Activated CD8-positive, alpha-beta memory T cell treated with anti-CD3 and anti-CD28 coated beads, Interleukin-2, amount 10 ng/mL, durations not matched to agents 7 days and 5 days (primary cell): ENCODE results near the gene ENTR1. TPM values are rescaled to one million over a fixed set of nuclear protein-coding genes. Genes with fewer than 3 reads are reported as not detected.

Experiments
- ATAC-seq: fragments of 150-1000 bp; cut with Tn5 transposase; one replicate; pipeline ENCODE4 v1.10.0; 2021; ENCODE audit warnings: moderate library complexity
- CTCF ChIA-PET: fragments of 350-600 bp; sonication (Branson Sonifier 250); formaldehyde crosslinking; loops from one replicate; lab custom pipeline; 2021; ENCODE audit warnings: antibody characterized with exemption; lab: Charles Lee
- DNase-seq: peaks from one replicate; pipeline ENCODE4 v3.0.0-alpha.2; 2020
- H3K27ac Mint-ChIP-seq: one replicate; pipeline ENCODE4 v1.8.0; 2021; ENCODE audit warnings: mild to moderate bottlenecking, mixed read lengths
- H3K27me3 Mint-ChIP-seq: one replicate; pipeline ENCODE4 v1.8.0; 2021; ENCODE audit warnings: mixed read lengths
- H3K36me3 Mint-ChIP-seq: one replicate; pipeline ENCODE4 v1.8.0; 2021; ENCODE audit warnings: mild to moderate bottlenecking, mixed read lengths
- H3K4me1 Mint-ChIP-seq: one replicate; pipeline ENCODE4 v1.8.0; 2021; ENCODE audit warnings: mixed read lengths
- H3K4me3 Mint-ChIP-seq: one replicate; pipeline ENCODE4 v1.8.0; 2021; ENCODE audit warnings: mild to moderate bottlenecking, moderate library complexity, mixed read lengths
- H3K9me3 Mint-ChIP-seq: one replicate; pipeline ENCODE4 v1.8.0; 2022; ENCODE audit warnings: low read depth, mixed read lengths
- total RNA-seq, 2 experiments: library from RNA; stranded (reverse); gene quantifications; one replicate each; pipeline ENCODE4 v1.2.3, GENCODE V29; 2021

The ENTR1 gene
- total RNA-seq, 2 experiments from 2014 or later, result 47.4 to 54.2 TPM

DNA sequence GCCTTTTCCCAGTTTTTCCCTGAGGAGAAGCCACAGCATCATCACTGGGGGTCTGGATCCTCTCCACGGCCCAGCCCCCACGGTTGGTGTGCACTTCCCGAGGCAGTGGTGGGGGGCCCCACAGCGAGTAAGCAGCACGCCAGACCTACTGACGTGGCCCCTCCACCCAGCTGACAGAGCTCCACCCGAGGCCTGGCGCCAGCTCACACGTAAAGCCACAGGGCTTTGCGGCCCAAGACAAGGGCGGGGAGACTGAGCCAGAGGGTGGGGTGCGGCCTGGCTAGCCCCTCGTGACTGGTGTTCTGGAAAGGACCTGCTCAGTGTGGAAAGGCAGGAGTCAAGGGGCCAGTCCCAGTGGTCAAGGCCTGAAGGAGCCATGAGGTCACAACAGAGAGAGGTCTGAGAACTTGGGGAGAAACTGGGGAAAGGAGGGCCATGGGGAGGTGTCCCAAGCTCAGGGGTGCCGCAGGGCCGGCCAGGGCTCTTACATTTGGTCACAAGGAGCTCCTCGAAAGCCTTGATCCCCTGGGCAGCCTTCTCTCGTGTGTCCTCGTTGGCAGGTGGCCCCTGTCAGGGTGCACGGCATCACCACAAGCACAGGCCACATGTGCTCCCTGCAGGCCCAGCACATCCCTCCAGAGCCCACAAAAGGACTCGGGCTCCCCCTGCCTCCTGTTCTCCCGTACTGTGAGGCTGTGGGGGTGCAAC is 15.9 kb downstream of the ENTR1 start:
- H3K4me3 Mint-ChIP-seq, result no peak overlapping the region
- H3K4me1 Mint-ChIP-seq, result peaks cover 15% of the 10 kb centered on the region
- H3K36me3 Mint-ChIP-seq, result peaks cover 16% of the 10 kb centered on the region
- no peak overlapping the region for H3K27ac Mint-ChIP-seq
- ATAC-seq, result no peak
- no peaks in the 10 kb centered on the region for H3K9me3 Mint-ChIP-seq
- no peaks in the 10 kb centered on the region for H3K27me3 Mint-ChIP-seq
- no peak for DNase-seq
- CTCF ChIA-PET, result no interaction called here

DNA sequence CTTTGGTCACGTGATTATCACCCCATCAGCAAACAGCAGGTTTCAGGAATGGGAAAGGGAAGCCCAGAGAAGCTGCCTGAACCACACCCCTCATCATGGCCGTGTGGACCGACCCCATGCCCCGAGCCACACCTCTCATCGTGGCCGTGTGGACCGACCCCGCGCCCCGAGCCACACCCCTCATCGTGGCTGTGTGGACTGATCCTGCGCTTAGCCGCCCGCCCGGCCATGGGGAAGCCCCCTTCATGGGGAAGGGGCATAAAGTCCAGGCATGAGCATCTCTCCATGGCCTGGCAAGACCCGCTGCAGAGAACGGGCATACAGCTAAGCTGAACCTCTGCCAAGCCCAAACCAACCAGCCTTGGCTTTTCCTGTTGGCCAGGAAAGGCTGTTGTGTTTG is 16.9 kb downstream of the ENTR1 start:
- H3K27ac Mint-ChIP-seq, result no peak overlapping the region
- DNase-seq (no peak), ATAC-seq (no peak)
- H3K9me3 Mint-ChIP-seq, result no peaks in the 10 kb centered on the region
- CTCF ChIA-PET, result no interaction called here
- no peaks in the 10 kb centered on the region for H3K27me3 Mint-ChIP-seq
- peaks cover 18% of the 10 kb centered on the region for H3K36me3 Mint-ChIP-seq
- peaks cover 11% of the 10 kb centered on the region for H3K4me1 Mint-ChIP-seq
- no peak overlapping the region for H3K4me3 Mint-ChIP-seq

DNA sequence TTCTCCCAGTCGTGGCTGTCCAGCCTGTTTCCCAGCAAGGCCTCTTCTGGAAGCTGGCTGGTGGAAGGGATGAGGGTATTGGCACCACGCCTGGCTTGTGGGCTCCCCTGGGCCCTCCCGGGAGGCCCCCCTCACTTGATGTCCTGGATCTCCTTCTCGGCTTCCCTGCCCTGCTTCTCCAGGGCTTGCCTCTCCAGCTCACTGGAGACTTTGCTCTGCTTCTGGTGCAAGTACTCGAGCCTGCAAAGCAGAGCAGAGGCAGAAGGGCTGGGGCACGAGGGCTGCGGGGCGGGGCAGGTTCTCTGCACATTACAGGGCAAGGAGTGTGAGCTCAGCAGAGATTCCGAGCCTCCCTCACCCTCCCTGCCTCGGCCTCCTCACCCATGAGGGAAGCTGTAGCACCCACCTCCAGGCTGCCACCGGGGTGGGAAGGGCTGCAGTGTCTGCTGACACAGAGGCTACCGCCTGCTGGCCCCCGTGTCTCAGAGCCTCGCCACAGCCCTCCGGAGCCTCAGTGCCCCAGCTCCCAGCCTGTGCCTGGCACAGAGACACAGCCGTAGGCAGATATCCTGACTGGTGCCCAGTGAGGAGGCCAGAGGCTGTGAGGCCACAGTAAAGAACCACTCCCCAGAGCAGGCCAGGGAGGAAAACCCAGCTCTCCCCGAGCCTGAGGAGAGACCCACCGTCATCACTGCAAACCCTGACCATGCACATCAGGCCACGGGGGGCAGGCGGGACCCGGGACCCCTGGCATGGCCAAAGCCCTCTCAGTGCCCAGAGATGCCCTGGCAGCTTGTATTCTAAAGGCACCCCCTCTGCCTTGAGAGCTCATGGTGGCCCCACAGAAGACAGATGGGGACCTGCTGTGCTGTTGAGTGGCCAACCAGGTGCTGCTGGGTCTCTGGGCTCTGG is 17.6 kb downstream of the ENTR1 start:
- Mint-ChIP-seq H3K27ac (no peak overlapping the region), H3K27me3 (no peaks in the 10 kb centered on the region), H3K9me3 (no peaks in the 10 kb centered on the region), H3K4me1 (peaks cover 5% of the 10 kb centered on the region), H3K36me3 (peaks cover 18% of the 10 kb centered on the region), H3K4me3 (no peak overlapping the region)
- ATAC-seq, result no peak
- CTCF ChIA-PET, result no interaction called here
- no peak for DNase-seq

DNA sequence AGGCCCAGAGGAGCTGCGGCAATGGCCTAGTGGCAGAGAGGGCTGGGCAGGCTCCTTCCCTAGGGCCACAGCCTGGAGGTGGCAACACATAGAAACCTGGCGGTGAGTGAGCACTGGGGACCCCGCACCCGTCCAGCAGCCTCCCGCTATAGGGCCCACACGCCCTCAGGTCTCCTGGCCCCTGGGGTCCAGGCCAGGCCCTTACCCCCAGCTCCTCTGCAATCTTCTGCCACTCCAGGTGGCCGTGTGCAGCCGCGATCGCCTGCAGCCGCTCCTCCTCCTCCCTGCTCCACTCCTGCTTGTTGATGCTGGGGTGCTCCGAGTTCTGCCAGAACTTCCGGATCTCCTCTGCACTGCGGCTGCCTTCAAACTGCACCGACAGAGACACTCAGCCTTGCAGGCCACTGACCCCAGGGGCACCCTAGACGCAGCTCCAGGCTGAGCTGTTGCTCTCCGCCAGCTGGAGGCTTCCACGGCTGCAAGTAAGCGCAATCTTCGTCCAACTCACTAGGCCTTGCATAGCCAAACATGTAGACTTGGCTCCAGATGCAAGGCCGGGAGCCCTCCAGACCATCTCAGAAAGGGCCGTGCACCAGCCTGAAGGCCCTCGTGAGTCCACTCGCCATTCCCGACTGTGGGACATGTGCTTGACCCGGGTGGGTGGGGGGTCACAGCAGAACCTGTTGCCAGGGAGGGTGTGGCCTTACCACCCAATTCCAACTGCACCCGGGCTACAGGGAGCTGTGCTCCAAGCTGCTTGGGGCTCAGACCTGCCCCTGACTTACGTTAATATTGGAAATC is 18.5 kb downstream of the ENTR1 start:
- CTCF ChIA-PET, result no interaction called here
- no peaks in the 10 kb centered on the region for H3K9me3 Mint-ChIP-seq
- no peak overlapping the region for H3K4me3 Mint-ChIP-seq
- DNase-seq, result no peak
- H3K36me3 Mint-ChIP-seq, result peaks cover 24% of the 10 kb centered on the region
- H3K4me1 Mint-ChIP-seq, result peaks cover 5% of the 10 kb centered on the region
- no peak overlapping the region for H3K27ac Mint-ChIP-seq
- no peak for ATAC-seq
- H3K27me3 Mint-ChIP-seq, result no peaks in the 10 kb centered on the region

DNA sequence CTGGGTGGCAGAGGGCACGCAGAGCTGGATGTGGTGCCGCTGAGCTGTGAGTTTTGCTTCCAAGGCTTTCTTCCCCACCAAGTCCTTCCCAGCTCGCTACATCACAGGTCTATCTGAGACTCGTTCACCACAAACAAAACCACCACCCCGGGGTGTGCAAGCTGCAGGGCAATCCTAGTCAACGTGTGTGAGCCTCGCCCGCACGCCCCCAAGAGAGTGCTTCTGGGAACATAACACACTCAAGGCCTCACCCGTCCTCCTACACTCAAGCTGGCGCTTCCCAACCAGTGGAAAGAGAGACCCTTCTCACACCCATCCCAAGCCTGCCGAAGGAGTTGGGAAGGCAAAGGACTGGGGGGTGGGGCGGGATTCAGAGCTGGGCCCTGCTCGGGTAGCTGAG is 21.0 kb downstream of the ENTR1 start:
- H3K27me3 Mint-ChIP-seq, result no peaks in the 10 kb centered on the region
- CTCF ChIA-PET, result interaction anchor here (1.8 kb wide), 1 partner anchor 9 kb away, joined by 4 read pairs; no protein-coding TSS in a partner anchor
- H3K4me3 Mint-ChIP-seq, result no peak overlapping the region
- H3K27ac Mint-ChIP-seq, result no peak overlapping the region
- H3K4me1 Mint-ChIP-seq, result peaks cover 24% of the 10 kb centered on the region
- ATAC-seq (no peak), DNase-seq (no peak)
- H3K9me3 Mint-ChIP-seq, result peaks cover 2% of the 10 kb centered on the region
- peaks cover 41% of the 10 kb centered on the region for H3K36me3 Mint-ChIP-seq

DNA sequence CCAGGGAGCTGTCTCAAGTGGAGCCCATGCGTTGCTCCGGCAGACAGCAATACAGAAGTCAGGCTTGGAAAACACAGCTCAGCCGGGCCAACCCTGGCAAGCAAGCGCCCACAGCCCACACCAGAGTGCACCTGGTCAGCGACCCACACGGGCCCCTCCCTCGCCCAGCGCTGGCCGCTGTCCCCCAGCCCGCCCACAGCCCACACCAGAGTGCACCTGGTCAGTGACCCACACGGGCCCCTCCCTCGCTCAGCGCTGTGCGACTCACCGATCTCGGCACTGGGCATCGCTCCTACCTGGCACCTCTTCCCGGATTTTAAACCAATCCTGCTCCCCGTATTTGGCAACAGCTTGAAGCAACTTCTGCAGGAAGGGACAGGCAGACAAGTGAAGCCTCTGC is 23.2 kb downstream of the ENTR1 start:
- Mint-ChIP-seq H3K27me3 (no peaks in the 10 kb centered on the region), H3K4me3 (no peak overlapping the region), H3K9me3 (peaks cover 2% of the 10 kb centered on the region), H3K4me1 (peaks cover 30% of the 10 kb centered on the region), H3K36me3 (peaks cover 49% of the 10 kb centered on the region), H3K27ac (no peak overlapping the region)
- ATAC-seq, result no peak
- CTCF ChIA-PET, result interaction anchor here (0.9 to 2.0 kb wide), 3 partner anchors 11 to 24 kb away, joined by 3 to 7 read pairs (median 3); partner anchors contain the start of gene DNLZ
- no peak for DNase-seq

DNA sequence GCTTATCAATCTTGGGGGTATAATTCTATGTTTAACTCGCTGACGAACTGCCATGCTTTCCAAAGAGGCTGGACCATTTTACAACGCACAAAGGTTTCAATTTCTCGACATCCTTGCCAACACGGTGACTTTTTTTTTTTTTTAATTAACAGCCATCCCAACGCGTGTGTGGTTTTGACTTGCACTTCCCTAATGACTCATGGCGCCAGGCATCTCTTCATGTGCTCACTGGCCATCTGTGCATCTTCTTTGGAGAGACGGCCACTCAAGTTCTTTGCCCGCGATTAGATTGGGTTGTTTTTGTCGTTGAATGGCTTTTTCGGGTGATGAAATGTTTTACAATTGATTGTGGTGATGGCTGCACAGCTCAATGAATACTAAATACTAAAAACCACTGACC is 24.4 kb downstream of the ENTR1 start:
- DNase-seq (no peak), ATAC-seq (peak; percentile 25)
- CTCF ChIA-PET, result interaction anchor here (0.7 to 2.5 kb wide), 6 partner anchors 11 to 23 kb away, joined by 3 to 13 read pairs (median 7); partner anchors contain the start of gene DNLZ
- H3K4me1 Mint-ChIP-seq, result peaks cover 30% of the 10 kb centered on the region
- peaks cover 2% of the 10 kb centered on the region for H3K9me3 Mint-ChIP-seq
- H3K27ac Mint-ChIP-seq, result peak overlapping the region; percentile 84
- peak overlapping the region; percentile 43 for H3K4me3 Mint-ChIP-seq
- no peaks in the 10 kb centered on the region for H3K27me3 Mint-ChIP-seq
- H3K36me3 Mint-ChIP-seq, result peaks cover 43% of the 10 kb centered on the region

DNA sequence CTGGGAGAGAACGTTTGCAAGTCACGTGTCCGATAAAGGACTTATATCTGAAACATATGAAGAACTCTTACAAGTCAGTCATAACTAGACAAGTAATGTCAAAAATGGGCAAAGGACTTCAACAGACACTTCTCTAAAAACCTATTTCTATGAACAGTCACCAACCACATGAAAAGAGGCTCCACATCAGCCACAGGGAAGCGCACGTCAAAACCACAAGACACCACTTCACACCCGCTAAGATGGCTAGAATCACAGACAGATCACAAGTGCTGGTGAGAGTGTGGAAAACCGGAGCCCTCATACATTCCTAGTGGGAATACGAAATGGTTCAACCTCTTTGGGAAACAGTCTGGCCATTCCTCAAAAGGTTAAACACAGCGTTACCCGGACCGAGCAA is 25.4 kb downstream of the ENTR1 start:
- peaks cover 30% of the 10 kb centered on the region for H3K4me1 Mint-ChIP-seq
- peak overlapping the region; percentile 84 for H3K27ac Mint-ChIP-seq
- peak; percentile 77 for ATAC-seq
- peak; percentile 82 for DNase-seq
- peaks cover 41% of the 10 kb centered on the region for H3K36me3 Mint-ChIP-seq
- H3K9me3 Mint-ChIP-seq, result peaks cover 2% of the 10 kb centered on the region
- no peaks in the 10 kb centered on the region for H3K27me3 Mint-ChIP-seq
- H3K4me3 Mint-ChIP-seq, result peak overlapping the region; percentile 17
- CTCF ChIA-PET, result interaction anchor here (0.8 to 2.5 kb wide), 4 partner anchors 14 to 22 kb away, joined by 3 to 13 read pairs (median 8); partner anchors contain the start of gene DNLZ

DNA sequence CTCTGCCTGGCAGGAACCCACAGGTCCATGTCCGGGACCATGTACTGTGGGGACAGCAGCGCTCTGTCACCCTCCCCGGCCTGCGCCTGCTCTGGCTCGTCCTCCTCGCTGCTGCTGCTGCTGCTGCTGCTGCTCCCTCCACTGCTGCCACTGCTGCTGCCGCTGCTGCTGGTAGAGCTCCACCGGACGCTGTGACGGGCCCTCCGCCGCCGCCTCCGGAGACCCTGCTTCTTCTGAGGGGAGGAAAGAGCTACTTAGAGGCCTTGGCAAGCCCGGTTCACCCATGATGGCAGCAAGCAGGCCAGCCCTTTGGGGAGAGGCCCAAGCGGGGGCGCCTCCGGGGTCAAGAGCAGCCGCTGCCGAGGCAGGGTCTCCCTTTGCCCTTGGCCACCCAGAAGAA is 27.0 kb downstream of the ENTR1 start:
- ATAC-seq, result no peak
- peaks cover 35% of the 10 kb centered on the region for H3K36me3 Mint-ChIP-seq

DNA sequence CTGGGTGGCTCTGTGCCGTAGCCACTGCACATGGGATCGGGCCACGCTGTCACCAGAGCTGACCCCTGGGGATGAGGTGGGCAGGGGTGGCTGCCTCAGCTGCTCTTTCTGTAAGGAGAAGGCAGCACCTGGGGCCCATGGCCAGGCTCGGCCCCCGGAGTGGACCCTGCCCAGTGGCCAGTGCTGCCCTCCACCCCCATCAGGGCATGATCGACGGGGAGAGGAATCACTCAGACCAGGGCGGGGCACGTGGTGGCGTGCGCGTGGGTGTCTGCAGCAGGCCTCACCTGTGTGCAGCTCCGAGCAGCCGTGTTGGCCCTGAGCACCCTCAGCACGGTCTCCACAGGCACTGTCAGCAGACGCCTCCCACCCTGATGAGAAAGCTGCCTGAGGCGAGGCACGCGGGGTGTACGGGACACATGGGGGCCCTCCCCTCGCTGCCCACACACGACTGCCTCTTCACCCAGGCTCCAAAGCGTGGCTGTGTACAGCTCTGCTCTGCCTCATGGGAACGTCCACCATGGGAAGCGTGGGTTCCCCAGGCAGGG is 28.4 kb downstream of the ENTR1 start:
- Mint-ChIP-seq H3K27me3 (no peaks in the 10 kb centered on the region), H3K36me3 (peaks cover 28% of the 10 kb centered on the region), H3K27ac (no peak overlapping the region), H3K9me3 (peaks cover 2% of the 10 kb centered on the region), H3K4me3 (no peak overlapping the region), H3K4me1 (peaks cover 25% of the 10 kb centered on the region)
- ATAC-seq (no peak), DNase-seq (no peak)
- CTCF ChIA-PET, result interaction anchor here (0.8 kb wide), 1 partner anchor 69 kb away, joined by 3 read pairs; no protein-coding TSS in a partner anchor

More for the DNA sequence above, 27.0 kb downstream of the ENTR1 start:
- CTCF ChIA-PET, result interaction anchor here (1.4 kb wide), 1 partner anchor 21 kb away, joined by 4 read pairs; no protein-coding TSS in a partner anchor
- no peak for DNase-seq
- Mint-ChIP-seq H3K4me3 (no peak overlapping the region), H3K9me3 (peaks cover 2% of the 10 kb centered on the region), H3K27me3 (no peaks in the 10 kb centered on the region), H3K4me1 (peaks cover 25% of the 10 kb centered on the region), H3K27ac (no peak overlapping the region)

DNA sequence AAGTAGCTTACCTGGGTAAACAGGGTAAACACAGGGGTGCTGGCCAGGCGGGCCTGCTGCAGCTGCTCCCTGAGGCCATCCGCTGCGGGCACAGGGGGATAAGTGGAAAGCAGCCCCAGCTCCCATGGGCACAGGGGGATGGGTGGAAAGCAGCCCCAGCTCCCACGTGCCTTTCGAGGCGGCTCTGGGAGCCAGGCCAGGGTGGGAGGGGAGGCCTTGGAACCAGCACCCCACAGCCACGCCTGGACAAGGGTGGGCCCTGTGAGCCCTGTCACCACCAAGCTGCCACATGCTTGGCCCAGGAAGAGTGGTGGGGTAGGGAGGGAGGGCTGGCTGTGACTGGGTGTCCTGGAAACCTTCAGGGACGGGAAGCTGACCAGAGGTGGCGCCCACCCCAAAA is 29.1 kb downstream of the ENTR1 start:
- Mint-ChIP-seq H3K9me3 (peaks cover 2% of the 10 kb centered on the region), H3K4me3 (no peak overlapping the region), H3K4me1 (peaks cover 25% of the 10 kb centered on the region), H3K27ac (no peak overlapping the region), H3K27me3 (no peaks in the 10 kb centered on the region), H3K36me3 (peaks cover 25% of the 10 kb centered on the region)
- CTCF ChIA-PET, result no interaction called here
- DNase-seq (no peak), ATAC-seq (no peak)

DNA sequence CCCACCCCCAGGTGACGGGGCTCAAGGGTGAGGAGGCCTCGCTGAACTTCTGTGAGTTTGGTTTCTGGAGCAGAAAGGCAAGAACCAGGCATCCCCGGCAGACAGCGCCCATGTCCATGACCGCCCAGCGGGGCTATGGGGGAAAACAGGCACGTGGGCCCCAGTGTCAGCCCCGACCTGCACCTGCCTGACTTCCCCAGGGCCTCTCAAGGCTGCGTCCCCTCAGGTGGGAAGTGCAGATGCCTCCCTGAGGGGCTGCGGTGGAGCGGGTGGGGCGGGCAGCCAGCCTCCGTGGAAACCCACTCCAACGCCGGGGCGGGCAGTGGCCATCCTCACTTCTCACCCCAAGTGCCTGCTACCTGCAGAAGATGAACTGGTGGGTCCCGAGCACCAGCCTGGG is 30.0 kb downstream of the ENTR1 start:
- Mint-ChIP-seq H3K4me1 (peaks cover 16% of the 10 kb centered on the region), H3K27ac (no peak overlapping the region), H3K27me3 (no peaks in the 10 kb centered on the region), H3K9me3 (no peaks in the 10 kb centered on the region), H3K36me3 (peaks cover 18% of the 10 kb centered on the region), H3K4me3 (no peak overlapping the region)
- DNase-seq, result no peak
- no peak for ATAC-seq
- CTCF ChIA-PET, result no interaction called here
